Measurements from ENCODE around the gene ICA1. TPM values are rescaled to one million over a fixed set of nuclear protein-coding genes. Genes with fewer than 3 reads are reported as not detected.
A peak's percentile ranks its signal among the peaks of the same experiment; 100 is the strongest.

Gene ICA1
- total and polyA plus RNA-seq, 8 donors: 34.8 to 74.4 (median 50.4) TPM

DNA sequence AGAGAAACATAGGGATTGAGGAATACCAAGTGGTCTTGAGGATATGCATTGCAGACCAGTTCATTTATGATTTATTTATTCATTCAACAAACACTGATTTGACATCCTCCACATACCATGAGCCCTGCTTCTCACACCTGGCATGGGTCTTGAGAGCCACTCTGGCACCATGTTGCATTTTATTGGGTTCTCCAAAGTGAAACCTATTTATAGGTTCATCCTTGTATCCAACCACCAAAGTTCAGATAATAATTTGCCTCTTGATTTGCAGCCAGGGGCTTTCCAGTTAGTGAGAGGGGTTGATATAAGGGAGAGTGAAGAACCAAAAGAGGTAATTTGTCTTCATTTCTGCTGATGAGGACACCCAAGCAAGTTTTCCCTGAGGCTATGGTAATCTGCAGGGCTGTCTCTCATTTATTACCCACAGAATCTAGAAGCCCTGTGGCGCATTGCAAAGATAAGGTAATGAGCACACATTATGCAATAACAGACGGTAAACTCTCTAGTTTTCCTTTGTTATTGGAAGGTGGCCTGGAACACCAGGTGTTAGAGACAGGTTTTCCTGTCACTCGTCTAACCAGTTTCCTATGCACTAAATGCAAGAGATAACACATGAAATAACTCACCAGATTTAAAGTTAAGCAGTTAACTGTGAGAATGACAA lies 28.8 kb upstream of the ICA1 start:
- TF ChIP-seq, protein P1, sequence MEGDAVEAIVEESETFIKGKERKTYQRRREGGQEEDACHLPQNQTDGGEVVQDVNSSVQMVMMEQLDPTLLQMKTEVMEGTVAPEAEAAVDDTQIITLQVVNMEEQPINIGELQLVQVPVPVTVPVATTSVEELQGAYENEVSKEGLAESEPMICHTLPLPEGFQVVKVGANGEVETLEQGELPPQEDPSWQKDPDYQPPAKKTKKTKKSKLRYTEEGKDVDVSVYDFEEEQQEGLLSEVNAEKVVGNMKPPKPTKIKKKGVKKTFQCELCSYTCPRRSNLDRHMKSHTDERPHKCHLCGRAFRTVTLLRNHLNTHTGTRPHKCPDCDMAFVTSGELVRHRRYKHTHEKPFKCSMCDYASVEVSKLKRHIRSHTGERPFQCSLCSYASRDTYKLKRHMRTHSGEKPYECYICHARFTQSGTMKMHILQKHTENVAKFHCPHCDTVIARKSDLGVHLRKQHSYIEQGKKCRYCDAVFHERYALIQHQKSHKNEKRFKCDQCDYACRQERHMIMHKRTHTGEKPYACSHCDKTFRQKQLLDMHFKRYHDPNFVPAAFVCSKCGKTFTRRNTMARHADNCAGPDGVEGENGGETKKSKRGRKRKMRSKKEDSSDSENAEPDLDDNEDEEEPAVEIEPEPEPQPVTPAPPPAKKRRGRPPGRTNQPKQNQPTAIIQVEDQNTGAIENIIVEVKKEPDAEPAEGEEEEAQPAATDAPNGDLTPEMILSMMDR (IDR thresholded peaks at IDR 0.05): no peak
- intact Hi-C loops (cut with DNase I): no loop called here
- no peaks in the 10 kb centered on the region for H3K9me3 ChIP-seq
- H3K27me3 ChIP-seq: no peaks in the 10 kb centered on the region
- no peak overlapping the region for H3K4me3 ChIP-seq
- FAIRE-seq (no peak), ATAC-seq (peak; percentile 95 to 97 (median 95)), DNase-seq (peak in 3 of 6 donors; percentile 50 to 73 (median 57))
- no peaks in the 10 kb centered on the region for H3K36me3 ChIP-seq
- 7 to 12% methylated on average over 3 of the region's 3 CpGs for WGBS, 2 donors
- peaks cover 13 to 40% (median 25%) of the 10 kb centered on the region in 3 donors for H3K4me1 ChIP-seq
- peak overlapping the region in 2 of 4 donors; percentile 43 to 65 for H3K27ac ChIP-seq

DNA sequence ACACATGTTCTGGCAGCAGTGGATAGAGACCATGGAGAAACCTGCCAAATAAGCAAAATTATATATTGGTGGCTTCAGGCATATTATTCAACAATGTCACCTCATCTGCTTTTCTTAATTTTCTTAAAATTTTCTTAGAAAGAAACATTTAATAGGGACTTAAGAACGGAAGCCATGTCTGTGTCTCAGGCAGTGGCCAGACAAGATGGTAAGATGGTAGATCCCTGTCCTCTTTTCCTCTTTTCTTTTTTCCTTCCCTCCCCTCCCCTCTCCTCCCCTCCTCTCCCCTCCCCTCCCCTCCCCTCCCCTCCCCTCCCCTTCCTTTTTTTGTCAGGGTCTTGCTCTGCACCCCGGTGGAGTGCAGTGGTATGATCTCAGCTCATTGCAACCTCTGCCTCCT lies 24.2 kb upstream of the ICA1 start:
- ATAC-seq: no peak

DNA sequence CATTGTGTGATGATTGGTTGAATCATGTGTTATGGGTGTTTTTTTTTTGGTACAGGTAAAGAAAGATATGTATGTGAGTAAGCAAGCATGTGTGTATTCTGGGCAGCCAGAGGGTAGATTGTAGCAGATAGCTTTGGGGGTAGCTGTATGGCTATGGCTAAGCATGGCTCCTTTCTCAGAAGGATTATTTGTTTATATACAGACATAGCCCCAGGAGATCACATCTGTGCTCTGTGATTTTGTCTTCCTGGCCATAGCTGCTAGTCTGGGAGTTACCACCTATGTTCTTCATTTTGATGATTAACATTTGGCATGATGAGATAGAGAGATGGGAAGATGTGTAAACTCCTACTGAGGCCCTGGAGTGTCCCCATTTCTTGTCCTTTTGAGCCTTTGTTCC lies 23.2 kb upstream of the ICA1 start:
- H3K27me3 ChIP-seq: no peaks in the 10 kb centered on the region
- H3K9me3 ChIP-seq: no peaks in the 10 kb centered on the region
- no peak for FAIRE-seq
- ATAC-seq: peak in 2 of 4 donors; percentile 11 to 12
- peak overlapping the region in 1 of 4 donors; percentile 16 for H3K27ac ChIP-seq
- intact Hi-C loops (cut with DNase I): no loop called here
- DNase-seq: no peak
- TF ChIP-seq, protein P1 (IDR thresholded peaks at IDR 0.05): no peak
- peaks cover 6 to 30% (median 12%) of the 10 kb centered on the region in 3 donors for H3K4me1 ChIP-seq
- H3K4me3 ChIP-seq: no peak overlapping the region
- no peaks in the 10 kb centered on the region for H3K36me3 ChIP-seq

More for the DNA sequence above, 24.2 kb upstream of the ICA1 start:
- Histone ChIP-seq H3K27me3 (no peaks in the 10 kb centered on the region), H3K27ac (no peak overlapping the region), H3K4me3 (no peak overlapping the region), H3K9me3 (no peaks in the 10 kb centered on the region), H3K4me1 (peaks cover 10 to 38% (median 17%) of the 10 kb centered on the region in 3 donors), H3K36me3 (no peaks in the 10 kb centered on the region)
- DNase-seq: no peak
- no peak for FAIRE-seq
- TF ChIP-seq, protein P1 (IDR thresholded peaks at IDR 0.05): no peak
- WGBS, 2 donors: 96 to 100% methylated on average over 1 to 2 of the region's 2 CpGs
- intact Hi-C loops (cut with DNase I): no loop called here

DNA sequence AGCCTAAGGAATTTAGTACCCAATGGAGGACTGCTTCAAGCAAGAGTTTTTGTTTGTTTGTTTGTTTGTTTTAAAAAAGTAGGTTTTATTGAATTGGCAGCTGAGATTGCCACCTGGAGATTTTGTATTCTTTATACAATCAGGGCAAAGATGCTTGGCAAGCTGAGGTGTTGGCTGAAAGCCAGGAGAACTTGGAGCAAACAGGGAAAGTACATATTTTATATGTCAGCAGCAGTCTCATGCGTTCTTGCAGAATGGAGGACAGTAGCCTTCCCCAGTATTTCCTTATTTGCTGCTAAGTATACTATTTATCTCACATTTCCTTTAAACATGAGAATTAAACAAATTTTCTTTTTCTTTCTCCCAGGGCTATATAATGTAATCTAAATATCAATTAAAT lies 22.6 kb upstream of the ICA1 start:
- Histone ChIP-seq H3K4me3 (no peak overlapping the region), H3K9me3 (no peaks in the 10 kb centered on the region), H3K36me3 (no peaks in the 10 kb centered on the region), H3K27ac (peak overlapping the region in 1 of 4 donors; percentile 16), H3K27me3 (no peaks in the 10 kb centered on the region), H3K4me1 (peaks cover under 1 to 25% (median 6%) of the 10 kb centered on the region in 3 donors)
- intact Hi-C loops (cut with DNase I): no loop called here
- 9 to 12% methylated on average over 1 of the region's 1 CpG for WGBS, 2 donors
- ATAC-seq (peak; percentile 63 to 75 (median 72)), FAIRE-seq (no peak), DNase-seq (peak in 5 of 6 donors; percentile 37 to 68 (median 63))
- TF ChIP-seq, protein P1 (IDR thresholded peaks at IDR 0.05): no peak

DNA sequence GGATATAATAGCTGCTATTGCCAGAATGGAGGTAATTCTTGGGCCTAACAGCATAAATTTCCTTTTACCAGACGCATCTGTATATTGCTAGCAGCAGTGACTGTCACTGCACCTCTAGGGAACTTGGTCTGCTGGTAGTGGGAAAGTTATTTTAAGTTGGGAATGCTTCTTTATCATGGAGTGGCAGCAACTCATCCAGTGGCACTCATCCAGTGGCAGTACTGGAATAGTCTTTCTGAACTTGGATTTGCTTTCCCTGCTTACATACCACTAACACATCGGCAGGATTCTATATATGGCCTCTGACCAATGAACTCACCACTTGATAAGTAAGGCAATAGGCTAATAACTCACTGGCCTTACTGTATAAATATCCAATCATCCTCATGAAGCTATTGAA lies 22.0 kb upstream of the ICA1 start:
- no peak for ATAC-seq

More for the DNA sequence above, 22.0 kb upstream of the ICA1 start:
- Histone ChIP-seq H3K27me3 (no peaks in the 10 kb centered on the region), H3K36me3 (no peaks in the 10 kb centered on the region), H3K27ac (no peak overlapping the region), H3K4me3 (no peak overlapping the region), H3K9me3 (no peaks in the 10 kb centered on the region), H3K4me1 (peaks cover 0 to 18% (median 0%) of the 10 kb centered on the region in 3 donors)
- DNase-seq: no peak
- WGBS, 2 donors: 79 to 84% methylated on average over 2 of the region's 2 CpGs
- intact Hi-C loops (cut with DNase I): no loop called here
- FAIRE-seq: no peak
- TF ChIP-seq, protein P1 (IDR thresholded peaks at IDR 0.05): no peak
